ENCODE data around the gene SNTA1. TPM values are rescaled to one million over a fixed set of nuclear protein-coding genes. Genes with fewer than 3 reads are reported as not detected.

Gene SNTA1
- total and polyA plus RNA-seq, 2 of the 13 experiments (the other 11 are each of a cell fraction or from before 2014, with no cell fraction given) = 16.4 to 18.3 TPM

DNA sequence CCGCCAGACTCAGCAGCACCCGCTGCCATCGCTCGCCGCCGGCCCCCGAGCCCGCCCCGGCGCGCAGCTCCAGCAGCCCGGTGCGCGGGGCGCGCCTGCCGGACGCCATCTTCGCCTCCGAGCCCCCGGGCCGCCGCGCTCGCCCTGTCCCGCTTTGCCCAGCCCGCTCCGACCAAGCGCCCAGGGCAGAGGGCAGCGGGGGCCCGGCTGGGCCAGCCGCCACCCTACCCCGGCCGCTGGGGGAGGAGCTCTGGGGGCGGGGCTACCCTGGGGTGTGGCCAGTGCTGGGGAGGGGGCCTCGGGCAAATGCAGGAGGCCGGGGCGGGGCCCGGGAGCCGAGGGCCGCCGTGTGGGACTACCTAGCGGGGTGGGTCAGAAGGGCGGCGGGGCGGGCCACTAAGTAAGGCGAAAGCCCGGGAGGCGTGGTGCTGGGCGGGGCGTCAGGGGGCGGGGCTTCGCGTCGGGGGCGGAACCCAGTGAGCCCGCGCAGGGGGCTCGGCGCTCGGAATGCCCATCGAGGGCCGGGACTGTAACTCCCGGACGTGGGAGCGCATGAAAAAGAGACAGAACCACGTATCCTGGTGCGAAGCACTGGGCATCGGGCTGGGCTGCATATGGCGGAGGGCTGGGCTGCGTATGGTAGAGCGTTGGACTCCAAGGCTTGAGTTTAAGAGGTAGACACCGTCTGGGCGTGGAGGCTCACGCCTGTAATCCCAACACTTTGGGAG lies at the start of gene SNTA1 (continued):
- TF ChIP-seq, protein P1, sequence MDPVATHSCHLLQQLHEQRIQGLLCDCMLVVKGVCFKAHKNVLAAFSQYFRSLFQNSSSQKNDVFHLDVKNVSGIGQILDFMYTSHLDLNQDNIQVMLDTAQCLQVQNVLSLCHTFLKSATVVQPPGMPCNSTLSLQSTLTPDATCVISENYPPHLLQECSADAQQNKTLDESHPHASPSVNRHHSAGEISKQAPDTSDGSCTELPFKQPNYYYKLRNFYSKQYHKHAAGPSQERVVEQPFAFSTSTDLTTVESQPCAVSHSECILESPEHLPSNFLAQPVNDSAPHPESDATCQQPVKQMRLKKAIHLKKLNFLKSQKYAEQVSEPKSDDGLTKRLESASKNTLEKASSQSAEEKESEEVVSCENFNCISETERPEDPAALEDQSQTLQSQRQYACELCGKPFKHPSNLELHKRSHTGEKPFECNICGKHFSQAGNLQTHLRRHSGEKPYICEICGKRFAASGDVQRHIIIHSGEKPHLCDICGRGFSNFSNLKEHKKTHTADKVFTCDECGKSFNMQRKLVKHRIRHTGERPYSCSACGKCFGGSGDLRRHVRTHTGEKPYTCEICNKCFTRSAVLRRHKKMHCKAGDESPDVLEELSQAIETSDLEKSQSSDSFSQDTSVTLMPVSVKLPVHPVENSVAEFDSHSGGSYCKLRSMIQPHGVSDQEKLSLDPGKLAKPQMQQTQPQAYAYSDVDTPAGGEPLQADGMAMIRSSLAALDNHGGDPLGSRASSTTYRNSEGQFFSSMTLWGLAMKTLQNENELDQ (CRISPR knock-in tag; IDR thresholded peaks at IDR 0.05; ENCODE audit: borderline replicate concordance) = no peak
- TF ChIP-seq CBX2 (IDR thresholded peaks at IDR 0.05; ENCODE audit: low read depth, low read length) (no peak), CBX2 (CRISPR knock-in tag; IDR thresholded peaks at IDR 0.05; ENCODE audit: low read depth) (no peak), ZNF468 (CRISPR knock-in tag; IDR thresholded peaks at IDR 0.05) (no peak), ZNF180 (CRISPR knock-in tag; IDR thresholded peaks at IDR 0.05; ENCODE audit: borderline replicate concordance, low read depth) (no peak), ZNF672 (CRISPR knock-in tag; IDR thresholded peaks at IDR 0.05) (no peak), ASH2L (IDR thresholded peaks at IDR 0.05; ENCODE audit: insufficient read length, low read depth, low read length) (no peak), ZNF441 (CRISPR knock-in tag; IDR thresholded peaks at IDR 0.05; ENCODE audit: borderline replicate concordance) (peak; percentile 47; the same call in 1 of the 2 replicates), ZNF589 (CRISPR knock-in tag; conservative IDR thresholded peaks at IDR 0.05) (0 out of 2 replicates have a peak, but pooled peaks have one; percentile 59), NFYB (CRISPR knock-in tag; IDR thresholded peaks at IDR 0.05) (no peak; the same call in 1 of the 2 replicates), FOXA3 (CRISPR knock-in tag; IDR thresholded peaks at IDR 0.05) (no peak), DPF2 (CRISPR knock-in tag; IDR thresholded peaks at IDR 0.05; ENCODE audit: borderline replicate concordance, low read depth) (no peak), DR1 (CRISPR knock-in tag; IDR thresholded peaks at IDR 0.05) (no peak; the same call in 1 of the 2 replicates), ZNF644 (CRISPR knock-in tag; IDR thresholded peaks at IDR 0.05; ENCODE audit: low read depth) (no peak), IRF2 (CRISPR knock-in tag; IDR thresholded peaks at IDR 0.05) (no peak)
- TF ChIP-seq, protein P2, sequence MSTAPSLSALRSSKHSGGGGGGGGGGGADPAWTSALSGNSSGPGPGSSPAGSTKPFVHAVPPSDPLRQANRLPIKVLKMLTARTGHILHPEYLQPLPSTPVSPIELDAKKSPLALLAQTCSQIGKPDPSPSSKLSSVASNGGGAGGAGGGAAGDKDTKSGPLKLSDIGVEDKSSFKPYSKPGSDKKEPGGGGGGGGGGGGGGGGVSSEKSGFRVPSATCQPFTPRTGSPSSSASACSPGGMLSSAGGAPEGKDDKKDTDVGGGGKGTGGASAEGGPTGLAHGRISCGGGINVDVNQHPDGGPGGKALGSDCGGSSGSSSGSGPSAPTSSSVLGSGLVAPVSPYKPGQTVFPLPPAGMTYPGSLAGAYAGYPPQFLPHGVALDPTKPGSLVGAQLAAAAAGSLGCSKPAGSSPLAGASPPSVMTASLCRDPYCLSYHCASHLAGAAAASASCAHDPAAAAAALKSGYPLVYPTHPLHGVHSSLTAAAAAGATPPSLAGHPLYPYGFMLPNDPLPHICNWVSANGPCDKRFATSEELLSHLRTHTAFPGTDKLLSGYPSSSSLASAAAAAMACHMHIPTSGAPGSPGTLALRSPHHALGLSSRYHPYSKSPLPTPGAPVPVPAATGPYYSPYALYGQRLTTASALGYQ (CRISPR knock-in tag; IDR thresholded peaks at IDR 0.05) = no peak
- TF ChIP-seq, protein P3, sequence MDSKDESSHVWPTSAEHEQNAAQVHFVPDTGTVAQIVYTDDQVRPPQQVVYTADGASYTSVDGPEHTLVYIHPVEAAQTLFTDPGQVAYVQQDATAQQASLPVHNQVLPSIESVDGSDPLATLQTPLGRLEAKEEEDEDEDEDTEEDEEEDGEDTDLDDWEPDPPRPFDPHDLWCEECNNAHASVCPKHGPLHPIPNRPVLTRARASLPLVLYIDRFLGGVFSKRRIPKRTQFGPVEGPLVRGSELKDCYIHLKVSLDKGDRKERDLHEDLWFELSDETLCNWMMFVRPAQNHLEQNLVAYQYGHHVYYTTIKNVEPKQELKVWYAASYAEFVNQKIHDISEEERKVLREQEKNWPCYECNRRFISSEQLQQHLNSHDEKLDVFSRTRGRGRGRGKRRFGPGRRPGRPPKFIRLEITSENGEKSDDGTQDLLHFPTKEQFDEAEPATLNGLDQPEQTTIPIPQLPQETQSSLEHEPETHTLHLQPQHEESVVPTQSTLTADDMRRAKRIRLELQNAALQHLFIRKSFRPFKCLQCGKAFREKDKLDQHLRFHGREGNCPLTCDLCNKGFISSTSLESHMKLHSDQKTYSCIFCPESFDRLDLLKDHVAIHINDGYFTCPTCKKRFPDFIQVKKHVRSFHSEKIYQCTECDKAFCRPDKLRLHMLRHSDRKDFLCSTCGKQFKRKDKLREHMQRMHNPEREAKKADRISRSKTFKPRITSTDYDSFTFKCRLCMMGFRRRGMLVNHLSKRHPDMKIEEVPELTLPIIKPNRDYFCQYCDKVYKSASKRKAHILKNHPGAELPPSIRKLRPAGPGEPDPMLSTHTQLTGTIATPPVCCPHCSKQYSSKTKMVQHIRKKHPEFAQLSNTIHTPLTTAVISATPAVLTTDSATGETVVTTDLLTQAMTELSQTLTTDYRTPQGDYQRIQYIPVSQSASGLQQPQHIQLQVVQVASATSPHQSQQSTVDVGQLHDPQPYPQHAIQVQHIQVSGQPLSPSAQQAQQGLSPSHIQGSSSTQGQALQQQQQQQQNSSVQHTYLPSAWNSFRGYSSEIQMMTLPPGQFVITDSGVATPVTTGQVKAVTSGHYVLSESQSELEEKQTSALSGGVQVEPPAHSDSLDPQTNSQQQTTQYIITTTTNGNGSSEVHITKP (CRISPR knock-in tag; IDR thresholded peaks at IDR 0.05; ENCODE audit: low read depth) = no peak
- TF ChIP-seq, protein P4, sequence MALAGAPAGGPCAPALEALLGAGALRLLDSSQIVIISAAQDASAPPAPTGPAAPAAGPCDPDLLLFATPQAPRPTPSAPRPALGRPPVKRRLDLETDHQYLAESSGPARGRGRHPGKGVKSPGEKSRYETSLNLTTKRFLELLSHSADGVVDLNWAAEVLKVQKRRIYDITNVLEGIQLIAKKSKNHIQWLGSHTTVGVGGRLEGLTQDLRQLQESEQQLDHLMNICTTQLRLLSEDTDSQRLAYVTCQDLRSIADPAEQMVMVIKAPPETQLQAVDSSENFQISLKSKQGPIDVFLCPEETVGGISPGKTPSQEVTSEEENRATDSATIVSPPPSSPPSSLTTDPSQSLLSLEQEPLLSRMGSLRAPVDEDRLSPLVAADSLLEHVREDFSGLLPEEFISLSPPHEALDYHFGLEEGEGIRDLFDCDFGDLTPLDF (CRISPR knock-in tag; IDR thresholded peaks at IDR 0.05) = no peak
- TF ChIP-seq, protein P5, sequence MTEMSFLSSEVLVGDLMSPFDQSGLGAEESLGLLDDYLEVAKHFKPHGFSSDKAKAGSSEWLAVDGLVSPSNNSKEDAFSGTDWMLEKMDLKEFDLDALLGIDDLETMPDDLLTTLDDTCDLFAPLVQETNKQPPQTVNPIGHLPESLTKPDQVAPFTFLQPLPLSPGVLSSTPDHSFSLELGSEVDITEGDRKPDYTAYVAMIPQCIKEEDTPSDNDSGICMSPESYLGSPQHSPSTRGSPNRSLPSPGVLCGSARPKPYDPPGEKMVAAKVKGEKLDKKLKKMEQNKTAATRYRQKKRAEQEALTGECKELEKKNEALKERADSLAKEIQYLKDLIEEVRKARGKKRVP (CRISPR knock-in tag; IDR thresholded peaks at IDR 0.05) = no peak
